ENCODE measurements around the gene ASGR1. TPM values are rescaled to one million over a fixed set of nuclear protein-coding genes. Genes with fewer than 3 reads are reported as not detected.

Gene ASGR1
- total RNA-seq, 4 donors from 2014 or later = 0.54 to 1.2 TPM; not detected in 2

GRCh38 chr17:7124923-7125322 lies 54.2 kb downstream of the ASGR1 start:
- H3K4me3 ChIP-seq = no peak overlapping the region
- H3K27me3 ChIP-seq = peaks cover 52% of the 10 kb centered on the region
- TF ChIP-seq EP300 (IDR thresholded peaks at IDR 0.05) = no peak
- no peak for TF ChIP-seq POLR2AphosphoS5 (IDR thresholded peaks at IDR 0.05)
- TF ChIP-seq POLR2A (IDR thresholded peaks at IDR 0.05) = no peak
- TF ChIP-seq CTCF (IDR thresholded peaks at IDR 0.05) = no peak
- whole genome bisulfite sequencing, 2 donors (ENCODE audit: low coverage in 1 of 2) = 75 to 88% methylated on average over 5 of the region's 5 CpGs
- H3K4me1 ChIP-seq = peaks cover 0 to 9% (median 0%) of the 10 kb centered on the region in 3 donors
- H3K9me3 ChIP-seq = no peaks in the 10 kb centered on the region
- no peak overlapping the region for H3K27ac ChIP-seq
- H3K36me3 ChIP-seq = no peaks in the 10 kb centered on the region
- no peak for ATAC-seq

GRCh38 chr17:7123844-7124243 lies 55.3 kb downstream of the ASGR1 start:
- Histone ChIP-seq H3K9me3 (no peaks in the 10 kb centered on the region), H3K36me3 (no peaks in the 10 kb centered on the region), H3K27me3 (peaks cover 52% of the 10 kb centered on the region), H3K4me1 (peaks cover 0 to 9% (median 0%) of the 10 kb centered on the region in 3 donors), H3K4me3 (no peak overlapping the region), H3K27ac (no peak overlapping the region)
- TF ChIP-seq POLR2A (IDR thresholded peaks at IDR 0.05) = no peak
- TF ChIP-seq EP300 (IDR thresholded peaks at IDR 0.05) = no peak
- TF ChIP-seq CTCF (IDR thresholded peaks at IDR 0.05) = no peak
- TF ChIP-seq POLR2AphosphoS5 (IDR thresholded peaks at IDR 0.05) = no peak
- no peak for ATAC-seq
- WGBS, 2 donors (ENCODE audit: low coverage in 1 of 2) = 76 to 87% methylated on average over 3 to 4 of the region's 4 CpGs

Small RNAs within 50 kb of the gene (small RNA-seq; reads per million reads assigned to genes)
- gene AC120057.4 (0 reads per million in 4 donors), gene MIR324 (3.9 to 7.5 (median 5.0) reads per million in 4 donors)

Other genes starting within 250 kb of the ASGR1 start
- gene ALOX12, start 183.3 kb downstream of the ASGR1 start, total RNA-seq = under 1 TPM in 2 of 4 donors, not detected in 2; 0.19 to 0.62 TPM
- gene RNASEK, start 166.7 kb downstream of the ASGR1 start, total RNA-seq = 100 to 1,000 TPM; 150 to 211 (median 170) TPM
- gene BCL6B, start 156.3 kb downstream of the ASGR1 start, total RNA-seq = 1 to 10 TPM in 3 of 4 donors, under 1 TPM in 1; 0.93 to 3.9 (median 3.3) TPM
- under 1 TPM in 3 of 4 donors, not detected in 1; 0.58 to 0.81 (median 0.72) TPM for gene SLC16A13, start 143.4 kb downstream of the ASGR1 start, total RNA-seq
- gene SLC16A11, start 135.3 kb downstream of the ASGR1 start, total RNA-seq = under 1 TPM in 3 of 4 donors, not detected in 1; 0.32 to 0.54 (median 0.39) TPM
- gene CLEC10A, start 99.1 kb downstream of the ASGR1 start, total RNA-seq = 10 to 100 TPM in 2 of 4 donors, 1 to 10 TPM in 2; 3.8 to 25.6 (median 11.3) TPM
- 1 to 10 TPM in 1 of 4 donors, under 1 TPM in 1, not detected in 2; 0.79 to 1.3 TPM for gene ASGR2, start 64.5 kb downstream of the ASGR1 start, total RNA-seq
- gene DLG4, start 40.5 kb upstream of the ASGR1 start, total RNA-seq = 10 to 100 TPM; 14.1 to 21.7 (median 16.5) TPM
- gene ACADVL, start 40.6 kb upstream of the ASGR1 start, total RNA-seq = 100 to 1,000 TPM; 331 to 508 (median 475) TPM
- 10 to 100 TPM; 33.0 to 53.9 (median 45.0) TPM for gene DVL2, start 55.1 kb upstream of the ASGR1 start, total RNA-seq
- 10 to 100 TPM; 29.4 to 38.2 (median 31.0) TPM for gene PHF23, start 60.1 kb upstream of the ASGR1 start, total RNA-seq
- 100 to 1,000 TPM; 289 to 437 (median 386) TPM for gene GABARAP, start 63.1 kb upstream of the ASGR1 start, total RNA-seq
- 10 to 100 TPM; 33.8 to 66.3 (median 52.5) TPM for gene CTDNEP1, start 72.4 kb upstream of the ASGR1 start, total RNA-seq
- gene ELP5, start 72.8 kb upstream of the ASGR1 start, total RNA-seq = 10 to 100 TPM; 29.6 to 36.8 (median 33.8) TPM
- 10 to 100 TPM in 1 of 4 donors, 1 to 10 TPM in 2, not detected in 1; 1.4 to 16.9 (median 4.7) TPM for gene CLDN7, start 83.1 kb upstream of the ASGR1 start, total RNA-seq
- 100 to 1,000 TPM in 3 of 4 donors, 10 to 100 TPM in 1; 71.8 to 200 (median 149) TPM for gene SLC2A4, start 102.3 kb upstream of the ASGR1 start, total RNA-seq
- gene YBX2, start 115.3 kb upstream of the ASGR1 start, total RNA-seq = 1 to 10 TPM; 3.3 to 6.5 (median 5.3) TPM
- gene EIF5A, start 128.3 kb upstream of the ASGR1 start, total RNA-seq = 100 to 1,000 TPM; 145 to 233 (median 183) TPM
- 100 to 1,000 TPM in 1 of 4 donors, 10 to 100 TPM in 3; 66.9 to 104 (median 82.5) TPM for gene GPS2, start 136.0 kb upstream of the ASGR1 start, total RNA-seq
- 10 to 100 TPM; 12.0 to 30.4 (median 14.9) TPM for gene NEURL4, start 150.0 kb upstream of the ASGR1 start, total RNA-seq
- 1 to 10 TPM; 2.0 to 4.6 (median 3.5) TPM for gene ACAP1, start 157.2 kb upstream of the ASGR1 start, total RNA-seq
- 10 to 100 TPM in 2 of 4 donors, 1 to 10 TPM in 2; 8.8 to 16.9 (median 10.3) TPM for gene KCTD11, start 172.8 kb upstream of the ASGR1 start, total RNA-seq
- not detected for gene TMEM95, start 175.8 kb upstream of the ASGR1 start, total RNA-seq
- 1 to 10 TPM; 2.0 to 4.4 (median 3.5) TPM for gene TNK1, start 201.7 kb upstream of the ASGR1 start, total RNA-seq
- gene PLSCR3, start 215.2 kb upstream of the ASGR1 start, total RNA-seq = 10 to 100 TPM; 16.8 to 38.1 (median 17.7) TPM
- 10 to 100 TPM; 31.1 to 66.6 (median 57.8) TPM for gene TMEM256, start 224.7 kb upstream of the ASGR1 start, total RNA-seq
- 10 to 100 TPM in 3 of 4 donors, 1 to 10 TPM in 1; 9.9 to 28.4 (median 14.4) TPM for gene NLGN2, start 228.5 kb upstream of the ASGR1 start, total RNA-seq
- gene SPEM1, start 241.0 kb upstream of the ASGR1 start, total RNA-seq = not detected
- not detected for gene SPEM2, start 246.2 kb upstream of the ASGR1 start, total RNA-seq
- under 1 TPM in 1 of 4 donors, not detected in 3; 0.08 TPM for gene SPEM3, start 249.5 kb upstream of the ASGR1 start, total RNA-seq